SK-N-MC (cell line): ENCODE measurements around the gene TRMT11.
"Not testable (repeated sequence)": the region's sequence is repeated elsewhere in the genome, so short reads cannot be mapped to it uniquely, and the experiment has no call there.

Experiments used
- DNase-seq: peaks from one replicate; pipeline ENCODE4 v3.0.0-alpha.2; 2011; ENCODE audit warnings: low read depth, low spot score
- H3K27ac ChIP-seq: fragments of 200-600 bp; sonication (generic); 2 replicates; pipeline ENCODE4 v1.5.1; 2016; ENCODE audit warnings: mixed run types
- H3K36me3 ChIP-seq: fragments of 200-600 bp; sonication (generic); 2 replicates; pipeline ENCODE4 v1.6.1; 2017; ENCODE audit warnings: antibody characterized with exemption, low read length, mixed read lengths; ENCODE audit not compliant: insufficient read depth
- H3K4me3 ChIP-seq: fragments of 200-600 bp; sonication (generic); 2 replicates; pipeline ENCODE4 v1.5.1; 2016
- H3K9ac ChIP-seq: fragments of 200-600 bp; sonication (generic); 2 replicates; pipeline ENCODE4 v1.8.0; 2017; ENCODE audit warnings: mixed run types, mixed read lengths; ENCODE audit not compliant: insufficient read length
- H3K9me3 ChIP-seq: fragments of 200-600 bp; sonication (generic); 2 replicates; pipeline ENCODE4 v1.6.1; 2017; ENCODE audit warnings: low read depth, mild to moderate bottlenecking, antibody characterized with exemption, low read length, moderate library complexity, mixed read lengths
- EZH2 ChIP-seq: fragments of 200-600 bp; sonication (generic); IDR thresholded peaks from one replicate; pipeline ENCODE4 v1.6.1; 2017; ENCODE audit warnings: antibody characterized with exemption
- FOXP2 ChIP-seq: optimal IDR thresholded peaks from 2 replicates; pipeline ENCODE3; 2011; ENCODE audit warnings: mild to moderate bottlenecking, moderate library complexity; ENCODE audit not compliant: insufficient read depth; ENCODE audit errors: extremely low read length, control extremely low read depth
- POLR2AphosphoS5 ChIP-seq: IDR thresholded peaks from 2 replicates; pipeline ENCODE4 v1.6.1; 2012; ENCODE audit warnings: mild to moderate bottlenecking, low read depth, low read length, borderline replicate concordance

The TRMT11 gene

GRCh38 chr6:126054802-126055201, 68.5 kb downstream of the TRMT11 start:
- H3K9ac ChIP-seq, result no peak overlapping the region
- no peak overlapping the region for H3K4me3 ChIP-seq
- TF ChIP-seq POLR2AphosphoS5 (no peak), FOXP2 (no peak), EZH2 (no peak)
- 0 out of 2 replicates have a peak, but pooled peaks cover 4% of the 10 kb centered on the region for H3K36me3 ChIP-seq
- H3K27ac ChIP-seq, result no peak overlapping the region
- no peak for DNase-seq
- H3K9me3 ChIP-seq, result no peaks in the 10 kb centered on the region

GRCh38 chr6:126055449-126055848, 69.1 kb downstream of the TRMT11 start:
- H3K27ac ChIP-seq, result no peak overlapping the region
- H3K36me3 ChIP-seq, result peaks cover 10% of the 10 kb centered on the region; the same call in 1 of the 2 replicates

GRCh38 chr6:126056355-126057004, 70.1 kb downstream of the TRMT11 start:
- no peaks in the 10 kb centered on the region for H3K9me3 ChIP-seq
- DNase-seq, result no peak
- TF ChIP-seq FOXP2 (no peak), EZH2 (no peak), POLR2AphosphoS5 (no peak)
- H3K9ac ChIP-seq, result no peak overlapping the region
- H3K27ac ChIP-seq, result no peak overlapping the region
- H3K4me3 ChIP-seq, result no peak overlapping the region
- H3K36me3 ChIP-seq, result peaks cover 10% of the 10 kb centered on the region; the same call in 1 of the 2 replicates

More at GRCh38 chr6:126055449-126055848, 69.1 kb downstream of the TRMT11 start:
- Histone ChIP-seq H3K4me3 (no peak overlapping the region), H3K9me3 (no peaks in the 10 kb centered on the region), H3K9ac (no peak overlapping the region)
- no peak for DNase-seq
- TF ChIP-seq POLR2AphosphoS5 (no peak), FOXP2 (no peak), EZH2 (no peak)

GRCh38 chr6:126058085-126058484, 71.7 kb downstream of the TRMT11 start:
- not testable (repeated sequence) for H3K27ac ChIP-seq, H3K36me3 ChIP-seq, H3K9ac ChIP-seq, DNase-seq, H3K4me3 ChIP-seq, H3K9me3 ChIP-seq

GRCh38 chr6:126060400-126060799, 74.1 kb downstream of the TRMT11 start:
- no peak for DNase-seq
- TF ChIP-seq POLR2AphosphoS5 (no peak), FOXP2 (no peak), EZH2 (no peak)
- no peak overlapping the region for H3K4me3 ChIP-seq
- no peaks in the 10 kb centered on the region for H3K9me3 ChIP-seq
- H3K36me3 ChIP-seq, result peaks cover 10% of the 10 kb centered on the region; the same call in 1 of the 2 replicates
- H3K27ac ChIP-seq, result no peak overlapping the region
- H3K9ac ChIP-seq, result no peak overlapping the region

GRCh38 chr6:126063512-126064146, 77.3 kb downstream of the TRMT11 start:
- Histone ChIP-seq H3K4me3 (no peak overlapping the region), H3K9me3 (no peaks in the 10 kb centered on the region), H3K36me3 (peaks cover 17% of the 10 kb centered on the region; the same call in 1 of the 2 replicates), H3K27ac (no peak overlapping the region), H3K9ac (no peak overlapping the region)
- TF ChIP-seq POLR2AphosphoS5, result no peak
- TF ChIP-seq FOXP2, result no peak
- TF ChIP-seq EZH2, result no peak
- no peak for DNase-seq

GRCh38 chr6:126064257-126064747, 78.0 kb downstream of the TRMT11 start:
- Histone ChIP-seq H3K27ac (no peak overlapping the region; the same call in 1 of the 2 replicates), H3K9me3 (no peaks in the 10 kb centered on the region), H3K9ac (no peak overlapping the region), H3K36me3 (peaks cover 17% of the 10 kb centered on the region; the same call in 1 of the 2 replicates), H3K4me3 (no peak overlapping the region)
- DNase-seq, result no peak
- TF ChIP-seq POLR2AphosphoS5, result no peak
- no peak for TF ChIP-seq FOXP2
- no peak for TF ChIP-seq EZH2

GRCh38 chr6:126064748-126065401, 78.5 kb downstream of the TRMT11 start:
- Histone ChIP-seq H3K36me3 (peaks cover 13% of the 10 kb centered on the region; the same call in 1 of the 2 replicates), H3K9me3 (no peaks in the 10 kb centered on the region), H3K4me3 (no peak overlapping the region), H3K27ac (no peak overlapping the region; the same call in 1 of the 2 replicates), H3K9ac (no peak overlapping the region)
- TF ChIP-seq EZH2, result no peak
- TF ChIP-seq POLR2AphosphoS5, result no peak
- TF ChIP-seq FOXP2, result no peak
- no peak for DNase-seq
